GM12892 (cell line): ENCODE data around the gene DMRTC1B. TPM values are rescaled to one million over a fixed set of nuclear protein-coding genes. Genes with fewer than 3 reads are reported as not detected.
"Not testable (repeated sequence)": the region's sequence is repeated elsewhere in the genome, so short reads cannot be mapped to it uniquely, and the experiment has no call there.

ENCODE experiments used
- DNase-seq: peaks from one replicate; pipeline ENCODE4 v3.0.0; 2011; ENCODE audit not compliant: insufficient read length
- FAIRE-seq: peaks from 2 replicates; lab custom pipeline; 2011; peaks lifted over from hg19 to GRCh38; lab: Jason Lieb, UNC
- POLR2A ChIP-seq: IDR thresholded peaks from 2 replicates; pipeline ENCODE4 v1.6.1; 2011; ENCODE audit warnings: low read depth, low read length, control low read depth
- POLR2AphosphoS5 ChIP-seq: IDR thresholded peaks from 2 replicates; pipeline ENCODE4 v1.6.1; 2011; ENCODE audit warnings: low read depth, low read length, control low read depth
- TAF1 ChIP-seq: IDR thresholded peaks from 2 replicates; pipeline ENCODE4 v1.6.1; 2011; ENCODE audit warnings: low read depth, mild to moderate bottlenecking, control low read depth, low read length, borderline replicate concordance
- polyA plus RNA-seq: library from polyadenylated mRNA; unstranded; fragments of >200 nt; gene quantifications from one replicate; pipeline ENCODE4 v1.2.1, GENCODE V29; 2012; ENCODE audit warnings: missing spikeins, inconsistent platforms; ENCODE audit not compliant: missing spikeins

Gene DMRTC1B, protein sequence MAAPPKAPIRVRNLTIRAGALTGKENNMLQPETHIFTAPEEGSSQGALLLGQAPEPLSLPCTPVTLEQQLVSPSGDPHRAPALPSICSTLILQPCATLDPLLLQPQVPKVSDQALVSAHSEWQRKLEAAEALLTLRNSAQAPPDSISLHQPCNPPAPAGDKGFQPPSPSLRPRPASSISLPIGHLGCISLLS
- polyA plus RNA-seq, result not detected

GRCh38 chrX:72776653-72777466 is at the start of gene DMRTC1B:
Gene DMRTC1B (plus strand): TSS chrX:72776890. CDS start chrX:72845136, 68,246 bp downstream.
- FAIRE-seq, result peak; percentile 70

GRCh38 chrX:72727846-72728245 is 48.8 kb upstream of the DMRTC1B start:
- TF ChIP-seq POLR2A, result no peak
- no peak for TF ChIP-seq TAF1
- TF ChIP-seq POLR2AphosphoS5, result no peak
- FAIRE-seq (no peak), DNase-seq (no peak)

More at GRCh38 chrX:72776653-72777466, at the start of gene DMRTC1B:
- DNase-seq, result not testable (repeated sequence)

GRCh38 chrX:72733636-72734035 is 43.1 kb upstream of the DMRTC1B start:
- FAIRE-seq, result not testable (repeated sequence)

DNA sequence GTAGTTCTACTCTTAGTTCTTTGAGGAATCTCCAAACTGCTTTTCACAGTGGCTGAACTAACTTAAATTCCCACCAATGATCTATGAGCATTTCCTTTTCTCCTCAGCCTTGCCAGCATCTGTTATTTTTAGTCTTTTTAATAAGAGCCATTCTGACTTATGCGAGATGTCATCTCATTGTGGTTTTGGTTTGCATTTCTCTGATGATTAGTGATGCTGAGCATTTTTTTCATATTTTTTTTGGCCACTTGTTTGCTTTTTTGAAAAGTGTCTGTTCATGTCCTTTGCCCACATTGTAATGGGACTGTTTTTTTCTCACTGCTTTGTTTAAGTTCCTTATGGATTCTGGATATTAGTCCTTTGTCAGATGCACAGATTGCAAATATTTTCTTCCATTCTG is 41.1 kb upstream of the DMRTC1B start:
- TF ChIP-seq POLR2A (no peak), POLR2AphosphoS5 (no peak), TAF1 (no peak)
- FAIRE-seq, result no peak
- DNase-seq, result no peak

More at GRCh38 chrX:72733636-72734035, 43.1 kb upstream of the DMRTC1B start:
- DNase-seq, result not testable (repeated sequence)

- FAIRE-seq, DNase-seq: not testable (repeated sequence)
These were observed 31.1 kb upstream of the DMRTC1B start for GRCh38 chrX:72745546-72745945.

DNA sequence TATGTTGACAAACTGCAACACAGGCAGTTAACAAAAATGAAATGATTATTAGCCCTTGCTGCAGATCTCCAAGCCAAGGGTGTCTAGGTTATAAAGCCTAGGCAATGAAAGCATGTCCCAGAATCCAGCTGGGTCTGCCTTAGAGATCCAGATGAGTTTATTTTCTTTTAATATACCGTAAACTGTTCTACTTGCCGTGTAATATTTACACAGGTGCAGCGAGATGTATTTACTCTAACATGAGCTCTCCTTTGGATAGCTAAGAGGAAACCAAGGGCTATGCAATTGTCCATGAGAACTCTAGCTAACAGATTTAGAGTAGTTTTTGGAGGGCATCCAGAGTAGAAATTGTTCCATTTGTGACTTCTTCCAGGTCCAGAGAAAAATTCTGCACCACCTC is 28.1 kb upstream of the DMRTC1B start:
- not testable (repeated sequence) for DNase-seq, FAIRE-seq

DNA sequence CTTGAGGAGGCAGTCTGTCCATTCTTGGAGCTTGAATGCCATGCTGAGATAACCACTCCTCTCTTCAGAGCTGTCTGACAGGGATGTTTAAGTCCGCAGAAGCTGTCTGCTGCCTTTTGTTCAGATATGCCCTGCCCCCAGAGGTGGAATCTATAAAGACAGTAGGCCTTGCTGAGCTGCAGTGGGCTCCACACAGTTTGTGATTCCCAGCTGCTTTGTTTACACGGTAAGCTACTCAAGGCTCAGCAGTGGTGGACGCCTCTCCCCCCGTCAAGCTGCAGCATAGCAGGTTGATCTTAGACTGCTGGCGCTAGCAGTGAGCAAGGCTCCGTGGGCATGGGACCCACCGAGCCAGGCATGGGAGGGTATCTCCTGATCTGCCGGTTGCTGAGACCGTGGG is 16.2 kb upstream of the DMRTC1B start:
- FAIRE-seq, DNase-seq: not testable (repeated sequence)

GRCh38 chrX:72777467-72777790 is 739 bp downstream of the DMRTC1B start:
- not testable (repeated sequence) for DNase-seq, FAIRE-seq

DNA sequence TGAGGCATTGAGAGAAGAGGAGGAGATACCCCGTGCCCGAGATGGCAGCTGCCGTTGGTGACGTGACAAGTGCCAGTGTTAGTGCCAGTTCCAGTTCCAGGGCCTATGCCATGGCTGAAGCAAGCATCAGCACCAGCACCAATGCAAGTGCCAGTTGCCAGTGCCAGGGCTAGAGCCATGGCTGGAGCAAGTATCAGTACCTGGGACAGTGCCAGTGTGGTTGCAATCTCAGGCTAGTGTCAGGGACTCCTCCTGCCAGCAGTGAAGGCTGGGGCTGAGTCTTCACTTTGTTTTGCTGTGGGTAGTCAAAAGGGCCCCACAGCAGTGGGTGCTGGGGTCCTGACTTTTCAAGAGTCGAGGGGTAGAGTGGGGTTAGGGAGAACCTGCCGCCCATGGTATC is 1.5 kb downstream of the DMRTC1B start:
- not testable (repeated sequence) for FAIRE-seq, DNase-seq

DNA sequence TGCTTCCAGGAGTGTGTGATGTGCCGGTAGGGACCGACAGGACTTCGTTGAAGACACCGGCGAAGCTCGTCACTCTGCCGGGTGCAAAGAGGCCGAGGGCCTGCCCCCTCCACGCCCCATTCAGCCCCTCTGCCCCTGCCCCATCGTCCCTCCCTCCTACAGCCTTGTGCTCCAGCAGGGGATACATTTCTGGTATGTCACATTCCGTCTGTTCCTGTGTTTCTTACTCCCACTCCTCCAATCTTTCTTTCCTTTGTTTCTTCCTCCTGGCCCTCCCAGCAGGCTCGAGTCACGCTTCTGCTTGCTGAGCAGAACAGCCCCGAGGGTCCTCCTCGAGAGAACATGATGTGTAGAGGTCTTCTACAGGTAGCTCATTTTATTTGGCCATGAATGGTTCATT is 5.9 kb downstream of the DMRTC1B start, which contains the start of gene FAM236B:
TSS of gene FAM236B (minus strand) at position 101 of the 400 bp plus-strand sequence. CDS start at position 1, 100 bp downstream.
- FAIRE-seq, DNase-seq: not testable (repeated sequence)

- not testable (repeated sequence) for DNase-seq, FAIRE-seq
These were observed 6.8 kb downstream of the DMRTC1B start for GRCh38 chrX:72783365-72783936.

- DNase-seq, FAIRE-seq: not testable (repeated sequence)
These were observed 7.3 kb downstream of the DMRTC1B start for GRCh38 chrX:72783964-72784363.

- peak; percentile 65 for FAIRE-seq
- not testable (repeated sequence) for DNase-seq
These were observed 11.5 kb downstream of the DMRTC1B start for GRCh38 chrX:72788142-72788541.

GRCh38 chrX:72790390-72790789 is 13.7 kb downstream of the DMRTC1B start:
- not testable (repeated sequence) for DNase-seq, FAIRE-seq

DNA sequence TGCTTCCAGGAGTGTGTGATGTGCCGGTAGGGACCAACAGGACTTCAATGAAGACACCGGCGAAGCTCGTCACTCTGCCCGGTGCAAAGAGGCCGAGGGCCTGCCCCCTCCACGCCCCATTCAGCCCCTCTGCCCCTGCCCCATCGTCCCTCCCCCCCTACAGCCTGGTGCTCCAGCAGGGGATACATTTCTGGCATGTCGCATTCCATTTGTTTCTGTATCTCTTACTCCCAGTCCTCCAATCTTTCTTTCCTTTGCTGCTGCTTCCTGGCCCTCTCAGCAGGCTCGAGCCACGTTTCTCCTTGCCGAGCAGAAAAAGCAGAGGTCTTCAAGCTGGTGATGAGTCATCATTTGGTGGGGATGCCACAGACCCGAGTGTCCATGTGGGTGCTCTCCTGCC is 31.4 kb downstream of the DMRTC1B start, which contains the start of gene FAM236D:
TSS of gene FAM236D (minus strand) at position 101 of the 400 bp plus-strand sequence. CDS start at position 1, 100 bp downstream.
- DNase-seq, result not testable (repeated sequence)
- FAIRE-seq, result peak; percentile 84

- DNase-seq, FAIRE-seq: not testable (repeated sequence)
These were observed 54.0 kb downstream of the DMRTC1B start for GRCh38 chrX:72830701-72831100.

DNA sequence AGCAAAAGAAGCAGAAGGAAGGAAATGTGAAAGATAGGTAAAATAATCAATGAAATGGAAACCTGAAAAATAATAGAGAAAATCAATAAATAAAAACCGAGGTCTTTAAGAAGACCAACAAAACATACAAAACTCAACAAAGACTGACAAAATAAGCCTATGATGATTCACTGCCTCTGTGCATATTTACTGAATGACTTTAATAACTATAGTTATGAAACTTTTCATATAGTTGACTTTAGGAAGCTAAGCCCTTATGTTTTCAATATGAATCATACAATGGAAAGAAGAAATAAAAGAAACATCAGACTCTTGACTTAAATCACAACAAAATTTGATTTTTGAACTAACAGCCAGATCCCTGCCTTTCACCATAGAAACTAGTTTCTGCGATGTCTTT is 60.8 kb downstream of the DMRTC1B start:
- not testable (repeated sequence) for FAIRE-seq, DNase-seq

GRCh38 chrX:72882898-72883297 is 106.2 kb downstream of the DMRTC1B start:
- FAIRE-seq, DNase-seq: not testable (repeated sequence)

DNA sequence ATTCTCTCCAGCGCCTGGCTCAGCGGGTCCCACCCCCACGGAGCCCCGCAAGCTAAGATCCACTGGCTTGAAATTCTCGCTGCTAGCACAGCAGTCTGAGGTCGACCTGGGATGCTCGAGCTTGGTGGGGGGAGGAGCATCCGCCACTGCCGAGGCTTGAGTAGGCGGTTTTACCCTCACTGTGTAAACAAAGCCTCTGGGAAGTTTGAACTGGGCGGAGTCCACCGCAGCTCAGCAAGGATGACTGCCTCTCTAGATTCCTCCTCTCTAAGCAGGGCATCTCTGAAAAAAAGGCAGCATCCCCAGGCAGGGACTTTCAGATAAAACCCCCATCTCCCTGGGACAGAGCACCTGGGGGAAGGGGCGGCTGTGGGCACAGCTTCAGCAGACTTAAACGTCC is 113.0 kb downstream of the DMRTC1B start:
- FAIRE-seq, result not testable (repeated sequence)

More for the DNA sequence above, 113.0 kb downstream of the DMRTC1B start:
- DNase-seq, result not testable (repeated sequence)
